DLD1 (cell line): Measurements from ENCODE around the gene CCDC134.

Experiments used
- in situ Hi-C: cut with HindIII; loops from 2 replicates; pipeline ENCODE4 v1.10.0; 2017; ENCODE audit warnings: low sequenced_read_pairs

CCDC134 gene

DNA sequence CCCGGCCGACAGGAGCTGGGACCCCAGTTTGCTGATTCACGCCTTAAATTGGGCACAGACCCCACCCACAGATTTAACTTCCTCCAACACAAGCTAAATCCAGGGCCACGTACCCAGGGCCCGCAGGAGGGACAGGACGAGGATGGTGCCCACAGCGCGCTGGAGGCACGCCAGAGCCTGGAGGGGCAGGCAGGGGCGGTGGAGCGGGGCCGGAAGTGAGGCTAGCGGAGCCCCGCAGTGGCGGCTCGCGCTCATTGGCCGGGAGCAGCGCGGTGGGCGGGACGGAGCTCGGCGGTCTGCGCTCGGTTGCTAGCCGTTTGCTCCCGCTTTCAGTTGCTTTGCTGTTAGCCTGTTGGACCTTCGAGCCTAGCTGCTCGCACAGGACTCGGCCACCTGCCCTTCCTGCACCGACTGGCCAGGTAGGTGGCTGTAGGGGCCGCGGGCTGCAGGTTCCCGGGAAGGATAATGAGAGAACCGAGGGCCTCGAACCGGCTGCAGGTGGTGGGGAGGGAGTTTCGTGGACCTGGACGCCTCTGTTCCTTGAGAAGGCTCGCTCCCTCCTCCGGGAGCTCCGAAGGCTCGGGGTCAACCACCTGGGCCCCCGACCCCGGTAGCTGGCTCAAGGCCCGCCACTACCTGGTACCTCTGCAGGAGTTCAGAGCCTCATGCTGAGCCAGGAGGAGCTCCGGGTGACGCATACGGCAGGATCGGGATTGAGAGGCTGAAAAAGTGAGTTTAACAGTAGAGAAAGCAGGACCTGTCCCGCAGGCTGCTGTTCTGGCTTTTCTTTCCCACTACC, at the start of gene CCDC134:
TSS of gene CCDC134 (plus strand) at position 332 of the 799 bp plus-strand sequence. CDS start 8,212 bp downstream, outside the sequence.
- in situ Hi-C loops = no loop called here

DNA sequence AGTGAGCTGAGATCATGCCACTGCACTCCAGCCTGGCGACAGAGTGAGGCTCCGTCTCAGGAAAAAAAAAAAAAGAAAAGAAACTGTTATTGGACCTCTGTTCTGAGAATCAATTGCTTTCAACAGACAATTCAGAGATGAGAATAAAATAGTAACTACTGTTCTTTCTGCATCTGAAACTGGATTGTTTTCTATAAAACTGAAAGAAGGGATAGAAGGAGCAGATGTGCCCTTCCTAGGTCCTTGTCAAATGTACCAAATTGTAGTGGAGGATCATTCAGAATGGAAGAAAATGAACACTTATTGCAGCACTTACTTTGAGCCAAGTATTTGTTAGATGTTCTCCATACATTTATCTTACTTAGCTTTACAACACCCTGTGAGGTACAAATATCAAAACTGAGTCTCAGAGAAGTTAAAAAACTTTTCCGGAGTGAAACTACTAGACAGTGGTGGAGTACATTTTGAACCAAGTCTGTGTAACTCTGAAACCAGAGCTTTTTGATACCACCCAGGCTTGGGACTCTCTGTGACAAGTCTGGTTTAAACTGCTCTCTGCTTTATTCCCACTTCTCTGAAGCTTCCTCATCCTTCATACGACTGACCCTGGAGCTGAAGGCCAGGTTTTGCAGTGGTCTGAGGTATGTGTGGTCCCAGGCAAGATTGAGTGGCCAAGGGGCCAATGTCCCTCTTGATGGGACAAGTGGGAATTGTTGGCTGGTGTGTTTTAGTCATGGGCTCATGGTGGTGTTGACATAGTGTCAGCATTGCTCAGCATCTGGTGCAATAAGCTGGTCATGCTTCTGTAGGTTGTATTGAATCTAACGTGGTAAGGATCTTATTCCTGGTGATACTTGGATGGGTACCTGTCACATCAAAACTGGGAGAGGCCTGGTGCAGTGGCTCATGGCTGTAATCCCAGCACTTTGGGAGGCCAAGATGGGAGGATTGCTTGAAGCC, 48.2 kb upstream of the CCDC134 start:
- in situ Hi-C loops = no loop called here

DNA sequence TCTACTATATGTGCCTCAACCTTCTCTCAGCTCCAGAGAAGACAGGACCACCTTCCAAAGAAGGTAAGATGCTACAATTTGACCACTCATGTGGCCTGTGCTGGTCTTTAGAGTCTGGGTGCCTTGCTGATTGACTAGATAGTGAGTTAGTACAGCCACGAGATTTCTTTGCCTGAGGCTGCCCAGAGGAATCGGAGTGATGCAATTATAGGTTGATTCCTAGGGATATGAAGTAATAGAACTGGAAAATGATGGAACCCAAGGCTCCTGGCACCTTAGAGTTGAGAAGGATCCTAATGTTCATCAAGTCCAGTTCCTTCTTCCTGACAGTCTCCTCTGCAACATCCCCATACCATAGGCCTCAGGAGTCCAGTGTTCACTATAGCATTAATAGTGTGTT, 46.5 kb upstream of the CCDC134 start:
- in situ Hi-C loops = no loop called here

DNA sequence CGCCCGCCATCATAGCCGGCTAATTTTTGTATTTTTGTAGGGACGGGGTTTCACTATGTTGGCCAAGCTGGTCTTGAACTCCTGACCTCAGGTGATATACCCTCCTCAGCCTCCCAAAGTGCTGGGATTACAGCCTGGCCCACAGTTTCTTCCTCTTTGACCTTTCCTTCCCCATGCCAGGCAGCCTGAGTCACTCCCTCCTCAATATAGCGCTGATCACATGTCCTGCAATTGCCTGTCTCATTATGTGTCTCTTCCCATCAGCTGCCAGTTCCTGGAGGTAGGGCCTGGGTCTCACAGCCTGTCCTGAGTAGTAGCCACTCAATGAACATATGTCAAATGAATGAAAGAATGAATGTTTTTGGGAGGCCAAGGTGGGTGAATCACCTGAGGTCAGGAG, 43.0 kb upstream of the CCDC134 start:
- in situ Hi-C loops = no loop called here

DNA sequence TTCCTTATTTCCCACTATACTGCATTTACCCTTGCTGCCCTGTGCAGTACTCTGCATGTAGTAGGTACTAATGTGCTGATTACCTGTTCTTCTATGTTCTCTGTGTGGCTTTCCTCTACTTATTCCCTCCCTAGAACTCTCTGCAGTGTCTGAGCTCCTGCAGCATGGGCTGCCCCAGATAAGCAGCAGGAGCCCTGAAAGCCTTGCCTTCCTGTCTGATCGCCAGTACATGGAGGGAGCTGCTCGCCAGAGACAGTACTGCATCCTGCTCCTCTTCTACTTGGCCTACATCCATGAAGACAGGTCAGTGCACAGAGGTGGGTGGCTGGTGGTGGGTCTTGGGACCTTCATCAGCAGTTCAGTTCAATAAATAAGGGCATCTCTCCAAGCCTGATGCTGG, 42.2 kb upstream of the CCDC134 start:
- in situ Hi-C loops = no loop called here

DNA sequence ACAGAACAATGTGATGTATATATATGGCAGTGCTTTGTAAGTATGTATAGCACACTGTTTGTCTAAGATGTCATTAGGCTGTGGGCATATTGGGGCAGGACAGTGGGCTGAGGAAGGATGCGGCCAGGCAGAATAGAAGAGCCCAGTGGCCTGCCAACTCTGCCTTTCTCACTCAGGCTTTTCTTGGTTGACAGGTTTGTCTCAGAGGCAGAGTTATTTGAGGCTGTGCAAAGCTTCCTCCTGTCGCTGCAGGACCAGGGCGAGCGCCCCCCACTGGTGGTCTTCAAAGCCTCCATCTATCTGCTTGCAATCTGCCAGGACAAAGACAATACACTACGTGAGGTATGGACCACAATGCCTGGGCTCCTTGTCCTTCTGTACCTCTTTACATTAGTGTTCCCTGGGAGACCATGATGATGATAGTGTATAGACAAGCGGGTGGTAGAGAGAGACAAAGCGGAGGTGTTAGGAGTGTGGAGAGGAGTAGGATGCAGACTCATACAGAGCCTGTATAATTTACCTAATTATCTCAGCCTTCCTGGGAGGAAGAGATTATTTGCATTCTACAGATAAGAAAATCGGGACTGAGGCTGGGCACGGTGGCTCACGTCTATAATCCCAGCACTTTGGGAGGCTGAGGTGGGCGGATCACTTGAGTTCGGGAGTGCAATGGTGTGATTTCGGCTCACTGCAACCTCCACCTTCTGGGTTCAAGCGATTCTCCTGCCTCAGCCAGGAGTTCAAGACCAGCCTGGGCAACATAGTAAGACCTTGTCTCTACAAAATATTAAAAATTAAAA, 37.3 kb upstream of the CCDC134 start:
- in situ Hi-C loops = no loop called here

DNA sequence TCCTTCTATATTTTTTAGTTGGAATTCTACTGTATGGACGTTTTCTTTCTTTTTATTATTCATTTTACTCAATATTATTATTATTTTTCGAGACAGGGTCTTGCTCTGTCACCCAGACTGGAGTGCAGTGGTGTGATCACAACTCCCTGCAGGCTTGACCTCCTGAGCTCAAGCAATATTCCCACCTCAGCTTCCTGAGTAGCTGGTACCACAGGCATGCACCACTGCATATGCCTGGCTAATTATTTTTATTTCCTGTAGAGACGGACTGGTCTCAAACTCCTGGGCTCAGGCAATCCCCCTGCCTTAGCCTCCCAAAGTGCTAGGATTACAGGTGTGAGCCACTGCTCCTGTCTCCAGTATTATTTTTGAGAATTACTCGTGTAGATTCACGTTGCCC, 34.0 kb upstream of the CCDC134 start:
- in situ Hi-C loops = no loop called here

DNA sequence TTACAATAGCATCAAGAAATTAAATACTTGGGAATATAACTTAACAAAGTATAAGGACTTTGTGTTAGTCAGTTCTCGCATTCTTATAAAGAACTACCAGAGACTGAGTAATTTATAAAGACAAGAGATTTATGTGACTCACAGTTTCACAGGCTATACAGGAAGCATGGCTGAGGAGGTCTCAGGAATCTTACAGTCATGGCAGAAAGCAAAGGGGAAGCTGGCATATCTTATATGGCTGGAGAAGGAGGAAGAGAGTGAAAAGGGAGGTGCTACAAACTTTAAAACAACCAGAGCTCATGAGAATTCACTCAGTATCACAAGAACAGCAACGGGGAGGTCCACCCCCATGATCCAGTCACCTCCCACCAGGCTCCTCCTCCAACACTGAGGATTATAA, 32.0 kb upstream of the CCDC134 start:
- in situ Hi-C loops = no loop called here

DNA sequence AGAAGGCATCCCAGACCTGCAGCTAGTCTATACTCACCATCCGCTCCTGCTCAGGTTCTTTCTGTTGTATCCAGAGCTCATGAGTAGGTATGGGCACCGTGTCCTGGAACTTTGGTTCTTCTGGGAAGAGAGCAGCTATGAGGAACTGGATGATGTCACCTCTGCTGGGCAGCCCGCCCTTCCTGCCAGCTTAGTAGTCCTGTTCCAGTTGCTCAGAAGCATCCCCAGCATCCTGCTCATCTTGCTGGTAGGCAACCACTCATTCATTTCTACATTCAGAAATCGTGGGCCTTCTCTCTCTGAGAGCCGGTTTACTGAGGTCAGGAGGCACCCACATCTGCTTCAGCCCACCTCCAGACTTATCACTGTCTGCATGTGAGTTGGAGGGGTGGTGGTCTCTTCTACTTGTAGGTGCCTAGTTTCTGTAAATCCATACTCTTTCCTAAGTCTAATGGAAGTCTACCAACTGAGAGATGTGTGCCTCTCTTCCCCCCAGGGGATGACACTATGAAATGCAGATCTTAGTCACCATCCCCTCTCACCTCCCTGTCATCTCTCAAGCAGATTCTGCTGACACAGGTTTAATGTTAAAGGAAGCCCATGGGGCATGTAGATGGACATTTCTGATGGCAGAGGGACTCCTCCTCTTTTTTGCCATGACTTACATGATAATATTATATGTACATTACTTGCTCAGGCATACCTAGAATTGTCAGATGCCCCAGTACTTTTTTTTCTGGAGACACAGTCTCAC, 29.6 kb upstream of the CCDC134 start:
- in situ Hi-C loops = no loop called here

DNA sequence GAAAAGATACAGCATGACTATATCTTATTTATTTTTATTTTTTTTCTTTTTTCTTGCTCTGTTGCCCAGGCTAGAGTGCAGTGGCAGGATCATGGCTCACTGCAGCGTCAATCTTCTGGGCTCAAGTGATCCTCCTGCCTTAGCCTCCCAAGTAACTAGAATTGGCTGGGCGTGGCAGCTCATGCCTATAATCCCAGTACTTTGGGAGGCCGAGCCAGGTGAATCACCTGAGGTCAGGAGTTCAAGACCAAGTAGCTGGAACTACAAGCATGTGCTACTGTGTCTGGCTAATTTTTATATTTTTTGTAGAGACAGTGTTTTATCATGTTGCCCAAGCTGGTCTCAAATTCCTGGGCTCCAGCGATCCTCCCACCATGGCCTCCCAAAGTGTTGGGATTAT, 28.3 kb upstream of the CCDC134 start:
- in situ Hi-C loops = no loop called here

DNA sequence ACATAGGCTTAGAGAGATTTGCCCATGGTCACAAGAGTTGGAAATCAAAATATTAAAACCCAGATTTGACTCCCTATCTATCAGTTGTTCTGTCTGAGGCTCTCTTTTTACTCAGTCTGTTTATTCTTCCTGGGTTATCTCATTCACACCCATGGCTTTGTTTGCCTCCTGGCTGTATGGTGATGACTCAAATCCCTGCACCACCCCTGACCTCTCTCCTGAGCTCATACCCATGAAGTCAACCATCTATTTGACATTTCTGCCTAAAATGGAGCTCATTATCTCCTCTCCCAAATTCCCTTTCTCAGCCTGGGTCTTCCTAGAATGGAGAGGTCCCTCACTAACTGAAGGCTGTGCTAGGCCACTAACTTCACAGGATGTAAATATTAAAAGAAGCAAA, 27.8 kb upstream of the CCDC134 start:
- in situ Hi-C loops = no loop called here

DNA sequence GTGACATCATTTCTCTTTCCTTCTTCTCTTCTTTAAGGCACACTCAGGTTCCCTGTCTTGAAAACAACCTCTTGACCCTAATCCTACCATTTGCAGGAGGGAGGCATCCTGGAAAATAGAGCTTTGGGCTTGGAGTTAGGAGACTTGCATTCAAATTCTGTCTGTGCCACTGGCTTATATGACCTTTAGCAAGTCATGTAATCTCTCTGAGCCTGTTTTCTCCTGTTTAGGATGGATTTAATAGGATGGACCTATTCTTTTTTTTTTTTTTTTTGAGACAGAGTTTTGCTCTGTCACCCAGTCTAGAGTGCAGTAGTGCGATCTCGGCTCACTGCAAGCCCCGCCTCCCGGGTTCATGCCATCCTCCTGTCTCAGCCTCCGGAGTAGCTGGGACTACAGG, 25.1 kb upstream of the CCDC134 start:
- in situ Hi-C loops = no loop called here

DNA sequence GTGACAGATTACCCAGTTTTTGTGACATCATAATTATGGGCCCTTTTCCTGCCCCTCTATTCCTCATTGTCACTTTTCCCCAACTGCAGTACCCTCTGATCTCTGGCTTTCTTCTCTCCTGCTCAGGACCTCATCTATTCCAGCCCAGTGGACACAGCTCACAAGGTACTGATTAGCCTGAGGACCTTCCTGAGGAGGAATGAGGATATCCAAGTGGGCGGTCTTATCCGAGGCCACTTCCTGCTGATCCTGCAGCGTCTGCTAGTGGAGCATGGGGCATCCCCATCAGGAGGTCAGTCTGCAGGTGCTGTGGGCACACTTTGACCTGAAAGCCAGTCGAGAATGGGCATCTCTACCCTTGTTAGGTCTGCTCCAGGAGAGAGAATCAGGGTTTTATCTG, 24.5 kb upstream of the CCDC134 start:
- in situ Hi-C loops = no loop called here

DNA sequence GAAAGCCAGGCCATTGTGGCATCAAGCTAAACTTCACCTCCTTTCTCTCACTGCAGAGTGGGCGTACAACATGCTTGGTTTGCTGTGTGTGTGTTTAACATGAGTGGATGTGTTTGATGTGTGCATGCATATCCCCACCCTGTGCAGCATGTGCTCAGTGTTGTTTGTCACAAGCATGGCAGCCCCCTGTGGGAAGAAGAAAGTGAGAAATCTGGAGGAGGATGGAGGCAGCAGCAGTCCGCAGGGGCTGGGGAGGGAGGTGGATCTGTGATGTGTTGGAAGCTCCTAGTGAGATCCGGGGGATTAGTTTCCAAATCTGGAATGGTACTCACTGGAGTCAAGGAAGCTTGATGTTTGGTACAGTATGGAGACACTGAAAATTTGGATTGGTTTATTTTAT, 24.1 kb upstream of the CCDC134 start:
- in situ Hi-C loops = no loop called here

DNA sequence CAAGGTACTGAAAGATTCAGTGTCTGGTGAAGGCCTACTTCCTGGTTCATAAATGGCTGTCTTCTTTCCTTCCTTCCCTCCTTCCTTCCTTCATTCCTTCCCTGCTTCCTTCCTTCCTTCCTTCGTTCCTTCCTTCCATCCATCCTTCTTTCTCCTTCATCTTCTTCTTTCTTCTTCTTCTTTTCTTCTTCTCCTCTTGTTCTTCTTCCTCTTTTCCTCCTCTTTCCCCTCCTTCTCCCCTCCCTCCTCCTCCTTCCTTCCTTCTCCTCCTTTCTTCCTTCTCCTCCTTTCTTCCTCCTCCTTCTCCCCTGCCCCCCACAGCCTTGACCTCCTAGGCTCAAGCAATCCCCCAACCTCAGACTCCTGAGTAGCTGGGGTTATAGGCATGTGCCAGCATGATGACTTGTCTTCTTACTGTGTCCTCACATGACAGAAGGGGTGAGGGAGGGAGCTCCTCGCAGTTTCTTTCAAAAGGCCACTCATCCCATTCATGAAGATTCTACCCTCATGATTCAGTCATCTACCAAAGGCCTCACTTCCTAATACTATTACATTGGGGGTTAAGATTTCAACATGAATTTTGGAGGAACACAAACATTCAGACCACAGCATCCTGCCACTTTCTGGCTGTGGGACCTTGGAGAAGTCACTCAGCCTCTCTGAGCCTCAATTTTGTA, 22.6 kb upstream of the CCDC134 start:
- in situ Hi-C loops = no loop called here

DNA sequence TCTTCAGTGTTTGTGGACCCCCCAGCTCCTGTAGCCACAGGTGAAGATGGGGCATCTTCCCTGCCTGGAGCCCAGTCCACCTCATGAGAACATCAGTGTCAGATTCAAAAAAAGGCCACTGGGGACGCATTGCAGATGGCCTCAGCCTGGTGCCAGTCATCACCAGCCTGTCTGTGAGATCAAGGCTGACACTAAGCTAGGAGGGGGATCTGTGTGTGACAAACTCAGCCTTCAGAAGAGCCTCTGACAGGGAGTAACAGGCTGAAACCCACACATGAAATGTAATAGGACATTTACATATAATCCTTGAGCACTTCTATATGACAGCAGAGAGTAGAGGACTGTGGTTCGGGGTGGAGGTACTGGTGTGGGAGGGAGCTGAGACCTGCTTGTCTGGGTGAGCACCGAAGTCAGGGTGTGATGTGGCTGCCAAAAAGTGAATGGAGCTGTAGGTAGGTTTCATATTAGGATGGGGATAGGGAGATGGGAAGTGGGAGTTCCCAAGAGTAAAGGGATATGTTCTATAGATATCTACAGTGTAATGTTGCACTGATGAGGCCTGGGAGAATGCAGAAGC, 20.5 kb upstream of the CCDC134 start:
- in situ Hi-C loops = no loop called here

DNA sequence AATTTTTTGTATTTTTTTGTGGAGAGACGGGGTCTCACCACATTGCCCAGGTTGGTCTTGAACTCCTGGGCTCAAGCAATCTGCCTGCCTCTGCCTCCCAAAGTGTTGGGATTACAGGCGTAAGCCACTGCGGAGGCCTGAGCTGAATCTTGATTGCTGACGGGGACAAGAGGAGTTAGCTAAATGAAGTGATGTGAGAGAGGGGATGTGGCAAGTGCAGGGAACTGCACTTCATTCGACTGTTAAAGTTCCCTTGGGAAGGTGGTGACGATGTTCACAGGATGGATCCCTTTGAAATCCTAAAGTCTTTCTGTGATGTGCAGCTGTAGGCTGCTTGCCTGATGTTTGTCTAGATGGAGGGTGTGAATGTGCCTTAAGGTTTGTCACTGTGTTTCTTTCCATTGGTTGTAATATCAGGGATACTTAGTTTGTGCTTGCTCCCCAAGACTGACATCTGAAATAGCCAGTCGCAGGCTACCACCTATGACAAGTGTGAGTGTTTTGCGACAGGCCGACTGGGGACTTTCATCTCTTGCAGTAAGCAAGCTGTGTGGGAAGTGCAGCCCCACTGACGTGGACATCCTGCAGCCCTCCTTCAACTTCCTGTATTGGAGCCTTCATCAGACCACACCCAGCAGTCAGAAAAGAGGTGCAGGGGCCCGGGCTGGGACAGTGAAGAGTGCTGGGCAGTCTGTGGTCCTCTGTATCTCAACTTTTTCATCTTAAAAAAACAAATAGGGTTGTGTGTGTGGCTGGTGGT, 19.6 kb upstream of the CCDC134 start:
- in situ Hi-C loops = no loop called here

DNA sequence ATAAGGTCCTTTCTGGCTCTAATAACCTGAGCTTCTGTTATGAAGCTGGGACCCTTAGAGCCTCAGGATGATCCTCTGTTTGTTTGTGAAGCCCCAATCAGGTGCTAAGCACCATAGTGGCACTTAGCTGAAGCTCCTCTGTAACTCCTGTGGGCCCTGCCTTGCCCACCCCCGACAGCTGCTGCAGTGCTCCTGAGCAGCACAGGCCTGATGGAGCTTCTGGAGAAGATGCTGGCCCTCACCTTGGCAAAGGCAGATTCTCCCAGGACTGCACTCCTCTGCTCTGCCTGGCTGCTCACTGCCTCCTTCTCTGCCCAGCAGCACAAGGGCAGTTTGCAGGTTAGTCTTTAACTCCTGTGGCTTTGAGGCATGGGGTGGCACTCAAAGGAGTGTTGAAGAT, 19.0 kb upstream of the CCDC134 start:
- in situ Hi-C loops = no loop called here

DNA sequence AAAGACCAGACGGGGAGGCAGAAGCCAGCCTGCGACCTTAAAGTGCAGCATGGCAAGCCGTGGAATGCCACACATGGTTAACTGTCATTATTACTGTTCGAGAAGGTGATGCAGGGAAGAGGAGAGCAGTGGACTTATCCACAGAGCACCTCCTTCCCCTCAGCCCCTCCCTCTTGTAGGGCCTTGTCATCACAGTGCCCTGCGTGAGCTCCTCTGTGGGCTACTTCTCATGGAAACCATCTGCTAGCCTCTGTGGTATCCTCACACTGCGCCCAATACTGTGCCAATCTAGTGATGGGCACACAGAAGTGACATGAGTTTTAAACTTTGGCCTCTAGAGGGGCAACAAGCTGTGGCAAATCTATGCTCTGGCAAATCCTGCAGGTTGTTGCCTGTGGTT, 18.2 kb upstream of the CCDC134 start:
- in situ Hi-C loops = no loop called here
